GM12892 (cell line): Measurements from ENCODE around the gene NEK4.

Experiments used
- POLR2A ChIP-seq: IDR thresholded peaks from 2 replicates; pipeline ENCODE4 v1.6.1; 2011; ENCODE audit warnings: low read depth, low read length, control low read depth
- POLR2AphosphoS5 ChIP-seq: IDR thresholded peaks from 2 replicates; pipeline ENCODE4 v1.6.1; 2011; ENCODE audit warnings: low read depth, low read length, control low read depth

- TF ChIP-seq POLR2A (no peak), POLR2AphosphoS5 (no peak)
Measured at GRCh38 chr3:52739730-52740129, 31.0 kb downstream of the NEK4 start.
